GM23248 (cell line): ENCODE measurements around the gene SNRNP70. TPM values are rescaled to one million over a fixed set of nuclear protein-coding genes. Genes with fewer than 3 reads are reported as not detected.
"Not testable (repeated sequence)": the region's sequence is repeated elsewhere in the genome, so short reads cannot be mapped to it uniquely, and the experiment has no call there.

ENCODE experiments used
- DNase-seq: peaks from one replicate; pipeline ENCODE4 v3.0.0-alpha.2; 2015
- H2AFZ ChIP-seq: fragments of 200-600 bp; sonication (generic); 2 replicates; pipeline ENCODE4 v1.6.1; 2016; ENCODE audit warnings: antibody characterized with exemption
- H3F3A ChIP-seq: fragments of 200-600 bp; sonication (generic); 2 replicates; pipeline ENCODE4 v1.6.1; 2016; ENCODE audit warnings: mild to moderate bottlenecking, antibody characterized with exemption, mixed run types; ENCODE audit not compliant: insufficient read depth
- H3K27ac ChIP-seq: fragments of 200-600 bp; sonication (generic); 2 replicates; pipeline ENCODE4 v1.5.1; 2016; ENCODE audit warnings: mild to moderate bottlenecking
- H3K27me3 ChIP-seq: fragments of 200-600 bp; sonication (generic); replicated peaks from 2 replicates; pipeline ENCODE4 v1.6.1; 2016; ENCODE audit warnings: mild to moderate bottlenecking; ENCODE audit not compliant: insufficient read depth
- H3K36me3 ChIP-seq: fragments of 200-600 bp; sonication (generic); 2 replicates; pipeline ENCODE4 v1.6.1; 2016; ENCODE audit warnings: low read depth, mild to moderate bottlenecking
- H3K4me1 ChIP-seq: fragments of 200-600 bp; sonication (generic); 2 replicates; pipeline ENCODE4 v1.6.1; 2016; ENCODE audit warnings: mild to moderate bottlenecking; ENCODE audit not compliant: insufficient read depth
- H3K4me2 ChIP-seq: fragments of 200-600 bp; sonication (generic); one replicate; pipeline ENCODE4 v1.6.1; 2016; ENCODE audit warnings: mild to moderate bottlenecking; ENCODE audit not compliant: unreplicated experiment
- H3K4me3 ChIP-seq: fragments of 200-600 bp; sonication (generic); 2 replicates; pipeline ENCODE4 v1.5.1; 2016; ENCODE audit warnings: mild to moderate bottlenecking
- H3K79me2 ChIP-seq: fragments of 200-600 bp; sonication (generic); 2 replicates; pipeline ENCODE4 v1.6.1; 2016; ENCODE audit warnings: mild to moderate bottlenecking; ENCODE audit not compliant: insufficient read depth
- H3K9ac ChIP-seq: fragments of 200-600 bp; sonication (generic); 2 replicates; pipeline ENCODE4 v1.6.1; 2016; ENCODE audit warnings: mild to moderate bottlenecking
- H3K9me2 ChIP-seq: fragments of 200-600 bp; sonication (generic); 2 replicates; pipeline ENCODE4 v1.6.1; 2016; ENCODE audit warnings: mixed run types, mild to moderate bottlenecking, moderate library complexity; ENCODE audit not compliant: insufficient read depth
- H3K9me3 ChIP-seq: fragments of 200-600 bp; sonication (generic); one replicate; pipeline ENCODE4 v1.6.1; 2017; ENCODE audit warnings: low read depth
- H4K20me1 ChIP-seq: fragments of 200-600 bp; sonication (generic); 2 replicates; pipeline ENCODE4 v1.6.0; 2016; ENCODE audit not compliant: insufficient read depth
- EZH2 ChIP-seq: fragments of 200-600 bp; sonication (generic); IDR thresholded peaks from 2 replicates; pipeline ENCODE4 v1.6.1; 2018; ENCODE audit warnings: antibody characterized with exemption, mild to moderate bottlenecking; ENCODE audit not compliant: insufficient read depth, poor library complexity, severe bottlenecking
- EZH2phosphoT487 ChIP-seq: fragments of 200-600 bp; sonication (generic); IDR thresholded peaks from 2 replicates; pipeline ENCODE4 v1.6.1; 2018; ENCODE audit warnings: antibody characterized with exemption, moderate library complexity, mild to moderate bottlenecking, low read depth; ENCODE audit not compliant: insufficient read depth
- WGBS, 2 experiments: methylation state at CpG; one replicate each; pipeline ENCODE4 v1.1.6; 2015 to 2017; ENCODE audit warnings: low lambda C conversion rate in 2 of 2, low coverage in 1 of 2; ENCODE audit errors: missing lambda C conversion rate in 2 of 2; 5-methylcytosine and 5-hydroxymethylcytosine counted together
- in situ Hi-C: fragments of 300-500 bp; cut with MboI; formaldehyde crosslinking; loops from 2 replicates; pipeline ENCODE4 v1.15.0; 2020
- polyA plus RNA-seq: library from polyadenylated mRNA; unstranded; fragments of >200 nt; fragmentation: Nextera tagmentation; extraction: Ambion mirVana; gene quantifications from 2 replicates; pipeline ENCODE4 v1.2.1, GENCODE V29; 2016
- total RNA-seq: library from RNA; depleted of rRNA; stranded (reverse); fragments of >200 nt; shearing (Covaris generic); gene quantifications from 2 replicates; pipeline ENCODE4 v1.2.3, GENCODE V29; 2014

The SNRNP70 gene
- total and polyA plus RNA-seq, 2 experiments from 2014 or later: 104 to 146 TPM

DNA sequence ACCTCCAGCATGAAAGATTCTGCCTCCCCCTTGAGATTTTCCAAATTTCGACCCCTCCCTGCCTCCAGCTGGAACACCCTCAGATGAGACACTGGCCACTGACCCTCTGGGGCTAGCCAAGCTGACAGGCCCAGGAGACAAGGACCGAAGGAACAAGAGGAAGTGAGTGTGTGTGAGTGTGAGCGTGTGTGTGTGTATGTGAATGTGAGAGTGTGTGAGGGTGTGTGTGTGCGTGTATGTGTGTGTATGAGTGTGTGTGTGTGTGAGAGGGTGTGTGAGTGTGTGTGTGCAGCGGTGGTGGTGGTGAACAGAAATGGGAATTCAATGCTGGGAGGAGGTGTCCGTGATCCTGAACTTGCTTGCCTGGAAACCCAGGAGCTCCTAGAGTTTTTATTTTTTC lies 56.1 kb downstream of the SNRNP70 start:
- peaks cover 4% of the 10 kb centered on the region; the same call in 1 of the 2 replicates for H3K4me1 ChIP-seq
- no peak overlapping the region for H3K9ac ChIP-seq
- H3K27ac ChIP-seq: no peak overlapping the region
- H3K79me2 ChIP-seq: no peaks in the 10 kb centered on the region
- WGBS, 2 experiments: 76 to 79% methylated on average over 6 of the region's 6 CpGs
- no peak overlapping the region for H3K4me2 ChIP-seq
- in situ Hi-C loops: no loop called here
- H3F3A ChIP-seq: no peaks in the 10 kb centered on the region
- no peak for DNase-seq
- H4K20me1 ChIP-seq: no peaks in the 10 kb centered on the region
- TF ChIP-seq EZH2: no peak
- TF ChIP-seq EZH2phosphoT487: no peak
- H3K9me3 ChIP-seq: no peaks in the 10 kb centered on the region
- H3K9me2 ChIP-seq: no peaks in the 10 kb centered on the region
- no peaks in the 10 kb centered on the region for H3K27me3 ChIP-seq
- no peak overlapping the region for H3K4me3 ChIP-seq
- no peak overlapping the region for H2AFZ ChIP-seq
- H3K36me3 ChIP-seq: no peaks in the 10 kb centered on the region

GRCh38 chr19:49142866-49143335 lies 57.6 kb downstream of the SNRNP70 start:
- Histone ChIP-seq H4K20me1 (no peaks in the 10 kb centered on the region), H3K27me3 (no peaks in the 10 kb centered on the region), H2AFZ (peak overlapping the region; percentile 99), H3K4me2 (peak overlapping the region; percentile 68), H3K4me3 (peak overlapping the region; percentile 82), H3K9ac (peak overlapping the region; percentile 61), H3K9me2 (no peaks in the 10 kb centered on the region), H3K36me3 (no peaks in the 10 kb centered on the region), H3K9me3 (no peaks in the 10 kb centered on the region), H3K4me1 (peaks cover 4% of the 10 kb centered on the region; the same call in 1 of the 2 replicates), H3F3A (peaks cover 5% of the 10 kb centered on the region; the same call in 1 of the 2 replicates), H3K79me2 (no peaks in the 10 kb centered on the region), H3K27ac (no peak overlapping the region)
- no peak for TF ChIP-seq EZH2phosphoT487
- no peak for TF ChIP-seq EZH2
- WGBS, 2 experiments: 3 to 4% methylated on average over 17 to 21 of the region's 21 CpGs
- DNase-seq: peak; percentile 96
- in situ Hi-C loops: no loop called here

GRCh38 chr19:49145573-49146407 lies 60.5 kb downstream of the SNRNP70 start:
- Histone ChIP-seq H3K79me2 (no peaks in the 10 kb centered on the region), H3K9me3 (no peaks in the 10 kb centered on the region), H3K27me3 (no peaks in the 10 kb centered on the region), H3K9ac (no peak overlapping the region), H4K20me1 (no peaks in the 10 kb centered on the region), H3K4me1 (peaks cover 4% of the 10 kb centered on the region; the same call in 1 of the 2 replicates), H2AFZ (peak overlapping the region; percentile 66), H3K27ac (no peak overlapping the region), H3K36me3 (no peaks in the 10 kb centered on the region), H3K9me2 (no peaks in the 10 kb centered on the region), H3K4me2 (peak overlapping the region; percentile 16), H3K4me3 (peak overlapping the region; percentile 47), H3F3A (peaks cover 5% of the 10 kb centered on the region; the same call in 1 of the 2 replicates)
- 6% methylated on average over 26 to 30 of the region's 30 CpGs for WGBS, 2 experiments
- DNase-seq: peak; percentile 76
- in situ Hi-C loops: no loop called here
- TF ChIP-seq EZH2 (no peak), EZH2phosphoT487 (no peak)

GRCh38 chr19:49146408-49146770 lies 61.1 kb downstream of the SNRNP70 start:
- H3K9me3 ChIP-seq, H3K79me2 ChIP-seq, in situ Hi-C loops, H4K20me1 ChIP-seq, H3K4me1 ChIP-seq, H3K27ac ChIP-seq, H3K9me2 ChIP-seq, H3K27me3 ChIP-seq, H3F3A ChIP-seq, H3K36me3 ChIP-seq, H3K9ac ChIP-seq: not testable (repeated sequence)
- Histone ChIP-seq H2AFZ (peak overlapping the region; percentile 66), H3K4me3 (peak overlapping the region; percentile 47; the same call in 1 of the 2 replicates), H3K4me2 (peak overlapping the region; percentile 16)
- 14% methylated on average over 7 of the region's 7 CpGs for WGBS, 2 experiments
- DNase-seq: peak; percentile 67
